ENCODE measurements around the gene NIP7.
A peak's percentile ranks its signal among the peaks of the same experiment; 100 is the strongest.
"Not testable (repeated sequence)": the region's sequence is repeated elsewhere in the genome, so short reads cannot be mapped to it uniquely, and the experiment has no call there.

NIP7 gene

GRCh38 chr16:69339289-69340094 lies at the start of gene NIP7, which contains the start of gene COG8:
NIP7 (plus strand) TSS chr16:69339772; CDS start chr16:69339830, 58 bp downstream.
COG8 (minus strand) TSS chr16:69339564; CDS start chr16:69339552, 12 bp downstream.
- DNase-seq (ENCODE audit: low read depth): peak; percentile 86

GRCh38 chr16:69291657-69292056 lies 47.9 kb upstream of the NIP7 start:
- DNase-seq (ENCODE audit: low read depth): not testable (repeated sequence)

DNA sequence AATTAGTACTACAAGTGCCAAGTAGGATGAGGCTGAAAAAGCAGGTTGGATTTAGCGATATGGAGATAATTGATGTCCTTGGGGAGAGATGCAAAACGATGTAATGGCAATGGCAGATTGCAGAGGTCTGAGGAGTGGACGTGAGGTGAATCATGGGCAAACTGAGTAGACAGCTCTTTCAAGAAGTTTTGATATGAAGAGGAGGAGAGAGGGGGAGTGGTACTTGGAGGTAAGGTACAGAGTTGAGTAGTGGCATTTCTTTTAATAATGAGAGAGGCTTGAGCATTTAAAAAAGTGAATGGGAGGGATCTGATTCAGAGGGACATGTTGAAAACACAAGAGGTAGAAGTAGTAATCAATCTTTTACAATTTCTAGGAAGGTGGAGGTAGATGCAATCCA lies 46.2 kb upstream of the NIP7 start:
- DNase-seq (ENCODE audit: low read depth): no peak

DNA sequence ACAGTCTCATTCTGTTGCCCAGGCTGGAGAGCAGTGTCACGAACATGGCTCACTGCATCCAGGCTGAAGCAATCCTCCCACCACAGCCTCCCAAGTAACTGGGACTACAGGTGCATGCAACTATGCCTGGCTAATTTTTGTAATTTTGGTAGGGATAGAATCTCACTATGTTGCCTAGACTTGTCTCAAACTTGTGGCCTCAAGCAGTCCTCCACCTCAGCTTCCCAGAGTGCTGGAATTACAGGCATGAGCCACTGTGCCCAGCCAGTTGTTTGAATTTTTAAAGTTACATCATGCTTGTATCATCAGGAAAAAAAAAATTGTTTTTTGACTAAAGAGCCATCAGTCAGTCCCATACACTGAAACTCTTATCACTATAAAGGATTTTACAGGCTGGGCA lies 45.5 kb upstream of the NIP7 start:
- DNase-seq (ENCODE audit: low read depth): no peak

- DNase-seq (ENCODE audit: low read depth): not testable (repeated sequence)
Observed at GRCh38 chr16:69296771-69297170, 42.8 kb upstream of the NIP7 start.

DNA sequence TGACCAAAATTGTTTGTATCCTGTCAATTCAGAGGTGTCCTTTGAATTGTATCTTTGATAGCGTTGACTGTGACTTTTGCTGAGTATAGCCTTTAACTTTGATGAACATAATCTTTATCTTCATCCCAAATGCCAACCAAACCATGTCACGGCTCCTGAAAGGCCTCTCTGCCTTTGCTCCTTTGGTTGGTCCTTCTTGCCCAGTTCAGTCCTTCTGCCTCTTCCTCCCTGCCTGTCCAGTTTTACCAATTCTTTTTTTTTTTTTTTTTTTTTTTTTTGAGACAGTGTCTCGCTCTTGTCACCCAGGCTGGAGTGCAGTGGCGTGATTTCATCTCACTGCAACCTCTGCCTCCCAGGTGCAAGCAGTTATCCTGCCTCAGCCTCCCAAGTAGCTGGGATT lies 41.3 kb upstream of the NIP7 start:
- no peak for DNase-seq (ENCODE audit: low read depth)

DNA sequence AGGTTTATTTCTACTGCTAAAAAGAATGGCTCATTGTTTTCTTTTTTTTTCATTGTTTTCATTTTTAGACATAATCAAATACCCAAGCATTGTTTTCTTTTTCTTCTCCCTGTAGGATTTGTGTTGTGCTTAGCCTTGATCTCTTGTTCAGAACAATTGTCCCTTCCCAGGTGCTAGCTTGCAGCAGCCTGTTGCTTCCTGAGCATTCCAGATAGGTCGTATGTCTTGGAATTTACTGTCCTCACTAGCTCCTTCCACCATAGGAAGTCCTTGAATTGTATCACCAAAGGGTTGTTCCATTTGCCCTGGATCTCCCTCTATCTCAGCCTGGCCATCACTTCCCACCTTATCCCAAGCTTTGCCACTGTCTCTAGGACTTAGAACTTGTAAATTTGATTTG lies 38.4 kb upstream of the NIP7 start:
- DNase-seq (ENCODE audit: low read depth): no peak

- no peak for DNase-seq (ENCODE audit: low read depth)
Observed at GRCh38 chr16:69301861-69302260, 37.7 kb upstream of the NIP7 start.

DNA sequence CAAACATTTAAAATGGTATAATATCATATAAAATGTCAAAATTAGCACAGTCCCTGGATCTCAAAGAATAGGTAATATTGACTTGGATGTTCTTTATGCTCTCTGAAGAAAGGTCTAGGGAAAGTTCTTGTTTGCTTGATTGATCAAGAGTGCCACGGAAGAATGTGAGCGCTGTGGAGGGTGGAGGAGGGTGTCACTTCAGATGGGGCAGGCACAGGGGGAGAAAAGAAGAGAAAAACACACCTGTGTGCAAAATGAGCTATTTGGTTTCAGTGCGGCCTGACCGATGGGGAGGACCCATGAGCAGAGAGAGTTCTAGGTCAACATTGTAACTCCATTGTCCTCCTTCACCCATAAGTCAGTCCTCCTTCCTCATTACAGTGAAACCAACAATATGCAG lies 37.3 kb upstream of the NIP7 start:
- DNase-seq (ENCODE audit: low read depth): no peak

- DNase-seq (ENCODE audit: low read depth): no peak
Observed at GRCh38 chr16:69306031-69306430, 33.5 kb upstream of the NIP7 start.

- no peak for DNase-seq (ENCODE audit: low read depth)
Observed at GRCh38 chr16:69307091-69307490, 32.5 kb upstream of the NIP7 start.

GRCh38 chr16:69307856-69308255 lies 31.7 kb upstream of the NIP7 start:
- no peak for DNase-seq (ENCODE audit: low read depth)

- no peak for DNase-seq (ENCODE audit: low read depth)
Observed at GRCh38 chr16:69309316-69309715, 30.3 kb upstream of the NIP7 start.

DNA sequence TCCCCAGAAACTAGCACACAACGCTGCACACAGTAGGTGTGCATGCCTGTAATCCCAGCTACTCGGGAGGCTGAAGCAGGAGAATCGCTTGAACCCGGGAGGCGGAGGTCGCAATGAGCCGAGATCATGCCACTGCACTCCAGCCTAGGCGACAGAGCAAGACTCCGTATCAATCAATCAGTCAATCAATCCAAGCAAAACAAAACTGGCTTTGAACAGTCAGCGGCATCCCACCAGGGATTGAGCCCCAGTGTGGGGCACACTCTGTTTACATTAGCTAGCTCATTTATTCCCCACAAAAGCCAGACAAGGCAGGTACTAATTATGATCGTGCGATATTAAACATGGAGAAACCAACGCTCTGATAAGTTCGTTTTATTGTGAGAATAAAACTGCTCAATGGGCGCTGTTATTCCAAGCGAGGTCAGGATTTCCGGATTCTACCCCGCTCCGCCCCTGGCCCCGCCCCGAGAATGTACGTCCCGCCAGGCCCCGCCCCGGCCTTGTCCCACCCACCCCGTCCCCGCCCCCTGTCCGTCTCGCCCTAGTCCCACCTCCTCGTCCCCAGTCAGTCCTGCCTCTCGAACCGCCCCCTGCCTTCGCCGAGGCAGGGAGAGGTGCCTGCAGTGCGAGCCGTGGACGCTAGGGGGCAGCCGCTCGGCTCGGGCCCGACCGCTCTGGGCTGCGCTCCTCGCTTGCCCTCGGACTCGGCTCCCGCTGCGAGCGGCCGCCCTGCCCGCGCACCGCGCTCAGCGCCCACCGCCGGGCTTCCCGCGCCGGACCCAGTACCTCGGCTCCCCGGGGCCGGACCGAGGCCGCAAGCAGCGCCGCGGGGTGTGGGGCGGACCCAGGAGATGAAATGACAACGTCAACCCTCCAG lies 28.7 kb upstream of the NIP7 start, which contains the start of gene VPS4A:
VPS4A (plus strand) TSS at position 698 of the 880 bp plus-strand sequence; CDS start at position 860, 162 bp downstream.
- peak; percentile 97 for DNase-seq (ENCODE audit: low read depth)

DNA sequence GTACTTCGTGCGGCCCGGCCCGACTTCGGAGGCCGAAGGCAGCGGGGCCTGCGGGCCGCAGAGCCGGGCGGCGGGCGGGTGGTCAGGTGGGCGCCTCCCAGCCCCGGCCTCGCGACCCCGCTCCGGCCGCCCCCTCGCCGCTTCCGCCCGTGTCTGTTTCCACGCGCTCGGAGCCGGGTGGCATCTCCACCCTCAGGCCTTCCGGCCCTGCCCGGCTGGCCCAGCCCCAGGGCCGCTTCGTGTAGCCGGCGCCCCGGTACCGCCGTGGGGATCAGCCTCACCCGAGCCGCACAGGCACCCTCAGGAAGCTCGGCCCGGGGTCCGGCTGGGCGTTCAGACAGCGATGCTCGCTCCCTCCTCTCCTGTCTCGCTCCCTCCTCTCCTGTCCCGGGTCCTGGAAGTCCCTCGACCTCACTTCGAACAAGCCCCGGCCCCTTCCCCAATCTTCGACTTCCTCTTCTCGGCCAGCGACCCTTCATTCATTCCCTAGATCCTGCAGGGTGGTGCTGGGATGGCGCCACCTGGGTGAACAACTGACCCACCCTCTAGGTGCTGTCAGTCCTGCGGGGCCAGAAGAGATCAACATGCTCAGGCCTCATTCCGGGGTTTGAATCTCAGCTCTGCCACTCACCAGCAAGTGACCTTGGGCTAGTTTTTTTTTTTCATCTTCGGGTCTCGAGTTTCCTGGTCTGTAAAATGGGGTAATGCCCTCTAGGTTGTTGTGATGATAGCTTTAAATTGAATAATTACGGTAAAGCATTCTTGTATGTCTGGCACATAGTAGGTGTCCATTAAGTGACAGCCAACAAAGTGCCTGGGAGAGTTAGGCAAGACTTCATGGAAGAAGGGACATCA lies 27.8 kb upstream of the NIP7 start:
- DNase-seq (ENCODE audit: low read depth): no peak

- DNase-seq (ENCODE audit: low read depth): no peak
Observed at GRCh38 chr16:69313469-69313868, 26.1 kb upstream of the NIP7 start.

GRCh38 chr16:69314534-69314933 lies 25.0 kb upstream of the NIP7 start:
- no peak for DNase-seq (ENCODE audit: low read depth)

DNA sequence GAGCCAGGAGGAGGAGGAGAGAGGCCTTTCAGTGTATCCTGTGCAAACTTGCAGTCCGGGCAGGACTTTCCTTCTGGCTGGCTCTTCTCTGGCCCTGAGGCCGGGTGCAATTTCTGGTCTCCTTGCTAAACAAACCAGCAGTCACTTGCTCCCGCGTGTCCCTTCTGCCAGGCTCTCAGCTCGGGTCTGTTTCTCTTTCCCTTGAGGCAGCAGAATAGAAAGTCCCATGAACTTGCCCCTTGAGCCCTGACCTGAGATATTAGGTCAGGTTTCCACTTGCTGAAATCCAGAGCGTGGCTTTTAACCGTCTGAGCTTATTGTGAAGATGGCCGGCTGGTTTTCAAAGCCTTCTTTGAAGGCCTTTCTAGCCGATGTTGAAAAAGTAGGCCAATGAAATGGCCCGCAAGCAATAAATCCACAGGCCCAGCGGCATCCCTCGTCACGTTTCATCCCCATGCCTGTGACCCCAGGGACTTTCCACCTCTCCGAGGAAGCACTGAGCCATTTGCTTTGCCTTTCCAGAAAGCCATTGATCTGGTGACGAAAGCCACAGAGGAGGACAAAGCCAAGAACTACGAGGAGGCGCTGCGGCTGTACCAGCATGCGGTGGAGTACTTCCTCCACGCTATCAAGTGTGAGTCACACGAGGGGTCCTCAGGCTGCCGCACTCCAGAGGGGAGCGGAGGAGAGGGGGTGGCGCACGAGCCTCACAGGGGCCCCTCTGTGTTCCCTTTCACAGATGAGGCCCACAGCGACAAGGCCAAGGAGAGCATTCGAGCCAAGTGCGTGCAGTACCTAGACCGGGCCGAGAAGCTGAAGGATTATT lies 23.9 kb upstream of the NIP7 start:
- DNase-seq (ENCODE audit: low read depth): no peak

- no peak for DNase-seq (ENCODE audit: low read depth)
Observed at GRCh38 chr16:69316595-69317034, 23.0 kb upstream of the NIP7 start.

GRCh38 chr16:69318177-69318910 lies 21.2 kb upstream of the NIP7 start:
- no peak for DNase-seq (ENCODE audit: low read depth)

Measured in stimulated activated CD8-positive, alpha-beta memory T cell treated with anti-CD3 and anti-CD28 coated beads, Interleukin-4, amount 100 ng/mL, for 24 hours (primary cell).